Right cardiac atrium (tissue), 5 donors: Measurements from ENCODE around the gene P2RY13. TPM values are rescaled to one million over a fixed set of nuclear protein-coding genes. Genes with fewer than 3 reads are reported as not detected.

ENCODE experiments used
- ATAC-seq, 2 donors: fragments of 200-7000 bp; cut with Tn5 transposase; one replicate each; pipeline versions ENCODE4 v1.8.0 to v1.9.1; 2020; ENCODE audit warnings: moderate library complexity in 2 of 2, mild to moderate bottlenecking in 1 of 2
- DNase-seq, 3 donors: peaks; one replicate each; pipeline ENCODE4 v3.0.0-alpha.2; 2020
- H3K27ac ChIP-seq: one replicate; pipeline ENCODE4 v1.5.1; 2013; ENCODE audit warnings: mild to moderate bottlenecking, low read length, control low read depth, moderate library complexity
- H3K27me3 ChIP-seq: one replicate; pipeline ENCODE4 v1.6.1; 2013; ENCODE audit not compliant: control insufficient read depth, insufficient read depth
- H3K4me1 ChIP-seq: one replicate; pipeline ENCODE4 v1.6.1; 2013; ENCODE audit warnings: low read length; ENCODE audit not compliant: control insufficient read depth, insufficient read depth
- H3K4me3 ChIP-seq: one replicate; pipeline ENCODE4 v1.5.1; 2013; ENCODE audit warnings: low read length, control low read depth
- H3K9me3 ChIP-seq: one replicate; pipeline ENCODE4 v1.6.1; 2013; ENCODE audit warnings: low read length; ENCODE audit not compliant: control insufficient read depth
- WGBS: extraction: QIAGEN DNeasy Blood & Tissue Kit; methylation state at CpG from one replicate; pipeline ENCODE4 v1.1.7; 2013; 5-methylcytosine and 5-hydroxymethylcytosine counted together
- intact Hi-C, 4 donors: fragments of 100-400 bp; cut with DNase I; formaldehyde crosslinking; loops; one replicate each; pipeline versions ENCODE4 v1.11.0 to v1.14.0; 2022 to 2023
- polyA plus RNA-seq: library from polyadenylated mRNA; stranded (reverse); fragments of 200-250 nt; gene quantifications from one replicate; pipeline ENCODE4 v1.2.3, GENCODE V29; 2013
- total RNA-seq, 4 donors: library from RNA; stranded (reverse); fragmentation: NEBNext Ultra II Directional; extraction: Animal tissue kit (Norgen Biotek cat#: 25700); gene quantifications; one replicate each; pipeline ENCODE4 v1.2.1, GENCODE V29; 2021
- donor health status: healthy with polysubstance abuse.
- donor health status: DM: no; HTN: yes; CAD: no.
- donor health status: DM: no; HTN: no; CAD: no.
- donor health status: DM: no; HTN: yes; CAD: no; lungs with severe emphysema.
- donor health status: DM: yes; HTN: yes; CAD: no.

The P2RY13 gene
- total and polyA plus RNA-seq, 5 donors: 0.29 to 2.1 (median 1.4) TPM

DNA sequence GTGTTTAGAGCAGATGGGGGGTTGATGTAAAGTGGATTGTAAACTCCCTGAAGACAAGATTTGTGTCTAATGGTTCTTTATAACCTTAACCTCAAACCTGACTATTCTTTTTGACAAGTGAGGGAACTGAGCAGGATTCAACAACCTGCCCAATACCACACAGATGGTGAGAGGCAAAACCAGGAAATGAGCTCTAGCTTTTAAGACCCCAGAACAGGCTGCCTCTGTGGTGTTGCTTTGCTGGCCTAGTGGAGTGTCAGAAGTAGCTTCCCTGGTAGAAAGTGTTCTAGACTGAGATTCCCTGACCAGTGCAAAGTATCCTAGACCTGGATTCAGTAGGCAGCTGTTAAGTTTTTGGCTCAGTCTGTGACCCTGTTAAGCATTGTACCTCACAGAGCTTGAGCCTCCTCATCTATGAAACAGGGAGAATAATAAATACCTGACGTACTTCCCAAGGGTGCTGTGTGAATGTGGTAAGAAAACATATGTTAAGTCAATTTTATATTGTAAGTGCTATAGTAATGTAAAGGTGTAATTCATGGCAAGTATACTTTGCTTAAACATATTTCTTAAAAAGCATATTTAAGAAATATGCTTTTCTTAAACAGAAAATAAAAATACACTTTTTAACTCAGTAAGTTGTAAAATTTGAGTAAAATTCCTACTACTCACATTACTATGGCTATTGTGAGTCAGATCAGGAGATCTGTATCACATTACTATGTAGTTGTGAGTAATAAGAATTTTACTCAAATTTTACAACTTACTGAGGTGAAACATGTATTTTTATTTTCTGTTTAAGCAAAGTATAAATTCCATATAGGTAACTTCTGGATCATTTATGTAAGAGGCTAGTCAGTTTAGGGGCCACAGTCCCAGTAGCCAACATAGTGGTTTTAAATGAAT, 21.5 kb downstream of the P2RY13 start:
- Histone ChIP-seq H3K4me3 (no peak overlapping the region), H3K9me3 (no peaks in the 10 kb centered on the region), H3K27ac (no peak overlapping the region), H3K27me3 (no peaks in the 10 kb centered on the region), H3K4me1 (peaks cover 1% of the 10 kb centered on the region)
- ATAC-seq (no peak), DNase-seq (no peak)
- intact Hi-C loops: no loop called here
- 90% methylated on average over 1 of the region's 1 CpG for WGBS

DNA sequence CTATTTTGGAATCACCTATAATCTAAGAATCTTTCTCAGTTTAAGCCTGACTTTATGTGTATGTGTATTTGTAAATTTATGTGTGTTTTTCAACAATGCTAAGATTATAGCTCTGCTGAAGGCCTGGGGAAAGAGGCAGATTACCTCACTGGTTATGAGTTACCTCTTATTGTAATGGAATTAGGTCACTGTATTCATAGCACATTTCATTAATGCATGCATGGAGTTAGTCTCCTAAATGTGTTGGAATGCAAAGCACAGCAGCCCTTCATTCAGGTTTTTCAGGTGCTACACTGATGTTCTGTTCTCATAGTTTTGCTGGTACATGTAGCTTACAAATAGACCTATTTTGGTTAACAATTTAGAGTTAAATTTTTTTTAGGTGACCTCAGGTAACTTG, 22.2 kb downstream of the P2RY13 start:
- intact Hi-C loops: no loop called here
- H3K27me3 ChIP-seq: no peaks in the 10 kb centered on the region
- no peak overlapping the region for H3K4me3 ChIP-seq
- no peak overlapping the region for H3K27ac ChIP-seq
- H3K4me1 ChIP-seq: peaks cover 1% of the 10 kb centered on the region
- H3K9me3 ChIP-seq: no peaks in the 10 kb centered on the region
- ATAC-seq: no peak
- DNase-seq: no peak

DNA sequence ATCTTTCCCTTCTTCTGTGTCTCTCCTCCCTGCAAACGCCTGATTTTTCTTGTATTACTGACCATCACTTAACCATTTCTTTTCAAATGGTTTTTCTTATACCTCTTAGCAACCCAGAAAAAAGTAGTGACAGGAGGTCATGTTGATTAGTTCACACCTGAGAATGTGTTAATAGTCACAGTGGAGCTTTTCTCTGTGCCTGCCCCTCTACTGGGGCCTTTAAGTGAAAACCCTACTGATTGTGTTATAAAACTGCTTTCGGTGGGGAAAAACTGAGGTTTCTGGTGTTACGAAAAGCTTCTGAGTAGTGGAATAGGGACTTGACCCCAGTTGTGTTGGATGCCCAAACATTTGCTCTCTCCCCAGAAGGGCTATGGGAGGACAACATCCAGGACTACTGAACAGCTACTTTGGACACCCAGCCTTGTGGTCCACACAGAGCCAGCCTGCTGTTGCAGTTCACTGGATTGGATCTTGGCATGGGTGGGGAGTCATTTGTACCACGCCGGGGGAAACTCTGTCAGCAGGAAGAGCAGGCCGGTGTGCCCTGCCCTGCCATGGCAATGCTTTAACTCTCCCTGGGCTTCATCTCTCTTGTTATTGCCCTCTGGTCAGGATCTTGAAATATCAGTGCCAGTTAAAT, 23.1 kb downstream of the P2RY13 start:
- intact Hi-C loops: no loop called here
- WGBS: 89% methylated on average over 6 of the region's 6 CpGs
- Histone ChIP-seq H3K9me3 (no peaks in the 10 kb centered on the region), H3K27ac (no peak overlapping the region), H3K27me3 (no peaks in the 10 kb centered on the region), H3K4me1 (peaks cover 1% of the 10 kb centered on the region), H3K4me3 (no peak overlapping the region)
- no peak for ATAC-seq
- DNase-seq: no peak

DNA sequence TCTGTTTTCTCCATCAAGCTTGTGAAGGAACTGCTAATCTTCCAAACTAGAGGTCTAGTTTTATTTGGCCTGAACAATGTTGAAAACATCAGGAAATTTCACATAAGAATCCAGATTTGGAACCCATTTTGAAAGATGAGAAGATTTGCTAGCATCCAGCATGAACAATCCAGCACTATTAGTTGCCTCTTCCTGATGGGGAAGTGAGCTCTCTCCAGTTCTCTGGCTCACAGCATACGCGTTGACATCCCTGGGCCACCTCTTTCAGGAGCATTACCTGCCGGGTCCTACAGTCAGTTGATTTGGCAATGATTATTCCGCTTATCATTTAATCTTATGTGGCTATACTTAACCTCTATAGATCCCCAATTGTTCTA, 23.6 kb downstream of the P2RY13 start:
- Histone ChIP-seq H3K27ac (no peak overlapping the region), H3K4me3 (no peak overlapping the region), H3K4me1 (peaks cover 1% of the 10 kb centered on the region), H3K9me3 (no peaks in the 10 kb centered on the region), H3K27me3 (no peaks in the 10 kb centered on the region)
- WGBS: 77% methylated on average over 4 of the region's 4 CpGs
- no peak for DNase-seq
- ATAC-seq: no peak
- intact Hi-C loops: no loop called here

DNA sequence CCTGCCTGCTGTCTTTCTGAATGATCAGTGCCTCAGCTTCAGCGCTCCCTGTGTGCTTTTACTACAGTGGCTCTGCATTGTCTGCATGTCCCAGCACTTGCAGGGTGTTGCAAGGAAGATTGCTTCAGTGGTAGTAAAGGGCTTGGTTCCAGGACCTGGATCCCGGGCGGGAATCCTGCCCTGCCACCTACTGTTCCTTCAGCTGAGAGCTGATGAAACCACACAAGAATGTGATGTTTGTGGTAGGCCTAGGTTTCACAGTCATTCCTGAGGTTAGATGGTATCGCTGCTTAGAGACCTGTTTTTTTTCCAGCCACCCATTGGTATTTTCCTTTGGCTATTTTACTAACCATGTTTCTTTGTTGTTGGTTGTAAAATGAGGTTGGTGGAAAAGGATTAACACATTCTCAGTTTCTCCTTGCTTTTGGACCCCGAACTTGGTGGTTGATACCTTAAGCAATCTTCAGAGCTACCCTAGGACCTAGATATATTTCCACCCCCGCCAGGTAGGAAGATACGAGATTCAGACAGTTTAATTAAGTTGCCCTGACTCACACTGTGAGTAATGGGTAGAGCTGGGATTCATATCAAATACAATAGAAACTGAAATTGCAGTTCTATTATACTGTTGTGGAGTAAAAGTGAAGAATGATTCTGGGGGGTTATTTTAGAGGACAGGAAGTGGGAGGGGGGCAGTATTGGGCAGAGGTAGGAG, 24.1 kb downstream of the P2RY13 start:
- Histone ChIP-seq H3K9me3 (no peaks in the 10 kb centered on the region), H3K27ac (no peak overlapping the region), H3K4me1 (peaks cover 1% of the 10 kb centered on the region), H3K27me3 (no peaks in the 10 kb centered on the region), H3K4me3 (no peak overlapping the region)
- DNase-seq: peak in 1 of 3 donors; percentile 27
- whole genome bisulfite sequencing: 68% methylated on average over 7 of the region's 7 CpGs
- intact Hi-C loops: no loop called here
- peak; percentile 42 to 78 for ATAC-seq

DNA sequence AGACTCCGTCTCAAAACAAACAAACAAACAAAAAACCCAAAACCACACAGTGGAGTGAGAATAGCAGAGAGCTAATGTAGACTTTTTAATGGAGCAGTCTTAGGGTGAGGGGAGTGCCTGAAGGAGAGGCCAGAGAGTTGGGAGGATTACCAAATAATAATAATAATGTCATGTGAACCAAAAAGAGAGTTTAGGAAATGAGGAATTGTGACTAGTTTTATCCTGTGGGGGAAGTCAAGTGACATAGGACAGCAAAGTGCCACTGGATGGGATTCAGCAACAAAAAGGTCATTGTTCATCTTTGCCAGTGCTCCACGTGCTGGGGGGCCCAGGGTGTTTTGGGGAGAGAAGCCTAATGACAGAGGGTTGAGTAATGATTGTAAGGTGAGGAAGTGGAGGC, 25.6 kb downstream of the P2RY13 start:
- WGBS: 60% methylated on average over 2 of the region's 2 CpGs
- H3K4me1 ChIP-seq: peaks cover 1% of the 10 kb centered on the region
- no peak overlapping the region for H3K4me3 ChIP-seq
- DNase-seq: no peak
- intact Hi-C loops: no loop called here
- H3K27ac ChIP-seq: no peak overlapping the region
- no peaks in the 10 kb centered on the region for H3K9me3 ChIP-seq
- no peak for ATAC-seq
- no peaks in the 10 kb centered on the region for H3K27me3 ChIP-seq

DNA sequence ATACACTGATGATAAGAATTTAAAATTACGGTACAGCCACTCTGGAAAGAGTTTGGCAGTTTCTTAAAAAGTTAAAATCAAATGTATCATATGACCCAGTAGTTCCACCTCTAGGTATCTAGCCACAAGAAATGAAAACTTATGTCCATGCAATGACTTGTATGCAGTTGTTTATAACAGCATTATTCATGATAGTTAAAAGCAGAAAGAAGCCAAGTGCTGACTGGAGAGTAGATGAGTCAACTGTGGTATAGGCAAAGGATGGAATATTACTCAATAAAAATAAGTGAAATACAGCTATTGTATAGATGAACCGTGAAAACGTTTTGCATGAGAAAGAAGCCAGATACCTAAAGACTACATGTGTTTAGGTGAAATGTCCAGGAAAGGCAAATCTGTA, 27.6 kb downstream of the P2RY13 start:
- ATAC-seq: no peak
- Histone ChIP-seq H3K27me3 (no peaks in the 10 kb centered on the region), H3K4me3 (no peak overlapping the region), H3K4me1 (peaks cover 1% of the 10 kb centered on the region), H3K27ac (no peak overlapping the region), H3K9me3 (no peaks in the 10 kb centered on the region)
- no peak for DNase-seq
- intact Hi-C loops: no loop called here
- 84% methylated on average over 3 of the region's 3 CpGs for WGBS

DNA sequence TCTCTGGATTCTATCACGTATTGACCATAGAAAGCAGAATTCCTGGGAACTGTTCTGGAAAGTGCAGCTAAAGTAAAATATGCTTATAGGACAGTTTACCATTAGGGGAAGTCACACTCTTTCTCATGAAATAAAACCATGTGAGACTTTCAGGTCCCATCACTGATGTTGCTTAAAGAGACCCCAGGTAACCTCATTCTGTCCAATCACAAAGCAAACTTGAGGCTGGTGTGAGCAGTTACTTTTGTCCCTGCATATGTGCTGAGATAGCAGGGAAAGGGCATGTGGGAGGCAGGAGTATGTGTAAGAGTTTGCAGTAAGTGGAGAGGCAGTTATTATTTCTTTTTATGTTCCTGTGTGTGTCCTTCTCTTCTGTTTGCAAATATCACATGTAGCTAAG, 28.8 kb downstream of the P2RY13 start:
- H3K27ac ChIP-seq: no peak overlapping the region
- ATAC-seq (no peak), DNase-seq (no peak)
- no peak overlapping the region for H3K4me3 ChIP-seq
- H3K4me1 ChIP-seq: no peaks in the 10 kb centered on the region
- H3K27me3 ChIP-seq: no peaks in the 10 kb centered on the region
- intact Hi-C loops: no loop called here
- H3K9me3 ChIP-seq: no peaks in the 10 kb centered on the region
- 69% methylated on average over 1 of the region's 1 CpG for WGBS

DNA sequence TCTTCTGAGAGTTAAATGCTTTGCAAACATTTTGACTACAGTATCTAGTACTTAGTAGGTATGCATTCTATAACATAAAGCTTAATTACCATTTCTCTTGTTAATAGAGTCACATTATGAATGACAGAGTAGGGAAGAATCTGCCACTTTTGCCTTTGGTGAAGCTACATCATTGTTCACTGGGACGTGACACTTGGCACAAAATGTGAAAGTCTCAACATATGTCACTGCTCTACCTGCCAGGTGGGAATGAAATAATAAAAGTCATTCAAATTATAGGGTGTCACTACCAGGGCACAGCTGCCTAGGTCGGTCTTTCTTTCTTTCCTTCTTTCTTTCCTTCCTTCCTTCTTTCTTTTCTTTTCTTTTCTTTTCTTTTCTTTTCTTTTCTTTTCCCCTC, 30.3 kb downstream of the P2RY13 start:
- H3K4me1 ChIP-seq: no peaks in the 10 kb centered on the region
- WGBS: 89% methylated on average over 2 of the region's 2 CpGs
- DNase-seq (no peak), ATAC-seq (no peak)
- H3K27ac ChIP-seq: no peak overlapping the region
- H3K9me3 ChIP-seq: no peaks in the 10 kb centered on the region
- no peak overlapping the region for H3K4me3 ChIP-seq
- intact Hi-C loops: no loop called here
- H3K27me3 ChIP-seq: no peaks in the 10 kb centered on the region

DNA sequence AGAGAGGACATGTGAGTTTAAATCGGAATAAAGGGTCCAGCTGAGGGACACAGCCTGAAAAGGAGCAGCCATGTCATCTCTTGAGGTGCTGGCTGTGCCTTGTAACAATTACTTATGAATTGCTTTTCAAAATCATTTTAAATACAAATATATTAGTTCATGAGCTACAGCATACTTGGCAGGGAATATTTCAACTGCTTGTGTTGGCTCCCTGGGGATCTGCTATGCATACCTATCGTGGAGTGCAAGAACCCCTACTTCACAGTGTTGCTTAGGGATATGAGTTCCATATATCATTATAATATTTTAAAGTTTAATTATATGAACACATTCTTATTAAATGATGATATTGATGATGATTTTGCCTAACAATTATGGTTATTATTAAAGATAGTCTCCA, 31.9 kb downstream of the P2RY13 start:
- intact Hi-C loops: no loop called here
- no peak for ATAC-seq
- H3K27me3 ChIP-seq: no peaks in the 10 kb centered on the region
- no peaks in the 10 kb centered on the region for H3K9me3 ChIP-seq
- no peak overlapping the region for H3K27ac ChIP-seq
- DNase-seq: no peak
- 62% methylated on average over 2 of the region's 2 CpGs for WGBS
- no peaks in the 10 kb centered on the region for H3K4me1 ChIP-seq
- H3K4me3 ChIP-seq: no peak overlapping the region

DNA sequence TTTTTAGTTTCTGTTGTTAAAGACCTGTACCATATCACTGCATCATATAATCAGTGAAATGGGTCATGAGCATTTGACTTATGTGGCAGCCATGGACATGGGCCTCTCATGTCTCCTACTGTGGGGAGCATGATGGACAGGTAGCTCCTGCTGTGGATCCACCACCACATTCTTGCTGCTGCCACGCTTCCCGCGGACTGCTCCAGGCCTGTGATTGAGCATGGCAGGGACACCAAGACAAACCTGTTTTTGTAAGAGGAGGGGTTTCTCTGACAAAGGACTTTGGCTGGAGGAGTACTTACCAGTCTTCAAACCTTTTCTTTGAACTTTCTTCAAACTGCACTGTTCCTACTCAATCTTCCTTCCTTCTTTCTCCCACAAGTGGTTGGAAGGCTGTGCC, 33.1 kb downstream of the P2RY13 start:
- H3K4me1 ChIP-seq: no peaks in the 10 kb centered on the region

More for the DNA sequence above, 33.1 kb downstream of the P2RY13 start:
- no peaks in the 10 kb centered on the region for H3K9me3 ChIP-seq
- no peaks in the 10 kb centered on the region for H3K27me3 ChIP-seq
- no peak overlapping the region for H3K4me3 ChIP-seq
- no peak overlapping the region for H3K27ac ChIP-seq
- ATAC-seq: no peak
- 87% methylated on average over 3 of the region's 3 CpGs for WGBS
- intact Hi-C loops: no loop called here
- DNase-seq: no peak
